ENCODE data around the gene RAPGEF2. TPM values are rescaled to one million over a fixed set of nuclear protein-coding genes. Genes with fewer than 3 reads are reported as not detected.
A peak's percentile ranks its signal among the peaks of the same experiment; 100 is the strongest.

The RAPGEF2 gene
- total RNA-seq, 1 experiment from 2014 or later = 29.8 TPM

DNA sequence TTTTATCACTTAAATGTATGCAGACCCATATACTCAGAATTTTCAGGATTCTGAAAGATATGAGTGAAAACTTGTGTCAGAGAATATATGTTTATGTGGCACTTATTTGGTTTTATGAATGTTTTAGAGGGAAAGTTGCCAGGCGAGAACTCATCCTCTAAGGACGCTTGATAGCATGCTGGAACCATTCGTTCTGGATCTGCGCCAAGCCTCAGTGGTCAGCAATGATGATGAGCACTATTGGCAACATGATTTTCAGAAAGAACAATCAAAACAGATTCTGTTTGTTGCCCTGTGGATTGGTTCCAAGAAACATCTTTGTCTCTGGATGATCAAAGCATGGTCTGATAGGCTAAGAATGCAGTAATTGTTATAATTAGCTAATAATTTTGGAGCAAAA is 32.1 kb upstream of the RAPGEF2 start:
- no peaks in the 10 kb centered on the region for H3K79me2 ChIP-seq (ENCODE audit: low read depth)
- no peaks in the 10 kb centered on the region for H3K36me3 ChIP-seq (ENCODE audit: low read depth)
- H3K27ac ChIP-seq = peak overlapping the region; percentile 94
- no peaks in the 10 kb centered on the region for H3K9me2 ChIP-seq (ENCODE audit: insufficient read depth)
- intact Hi-C loops (cut with micrococcal nuclease; ENCODE audit: unreplicated experiment) = loop anchor here (1.0 kb wide), 1 partner anchor 105 kb away; no protein-coding TSS in a partner anchor
- H3K27me3 ChIP-seq (ENCODE audit: insufficient read depth, low read depth) = no peaks in the 10 kb centered on the region
- ChIA-PET POLR2A (ENCODE audit: unreplicated experiment) (interaction anchor here (0.7 kb wide), 1 partner anchor 1278 kb away, joined by 3 read pairs; no protein-coding TSS in a partner anchor), CTCF (no interaction called here)
- H4K20me1 ChIP-seq (ENCODE audit: insufficient read depth) = no peaks in the 10 kb centered on the region
- H3F3A ChIP-seq (ENCODE audit: insufficient read depth, low read depth) = peaks cover 14% of the 10 kb centered on the region
- peaks cover 19% of the 10 kb centered on the region for H3K4me1 ChIP-seq (replicated peaks; ENCODE audit: insufficient read depth)
- TF ChIP-seq, protein P1, sequence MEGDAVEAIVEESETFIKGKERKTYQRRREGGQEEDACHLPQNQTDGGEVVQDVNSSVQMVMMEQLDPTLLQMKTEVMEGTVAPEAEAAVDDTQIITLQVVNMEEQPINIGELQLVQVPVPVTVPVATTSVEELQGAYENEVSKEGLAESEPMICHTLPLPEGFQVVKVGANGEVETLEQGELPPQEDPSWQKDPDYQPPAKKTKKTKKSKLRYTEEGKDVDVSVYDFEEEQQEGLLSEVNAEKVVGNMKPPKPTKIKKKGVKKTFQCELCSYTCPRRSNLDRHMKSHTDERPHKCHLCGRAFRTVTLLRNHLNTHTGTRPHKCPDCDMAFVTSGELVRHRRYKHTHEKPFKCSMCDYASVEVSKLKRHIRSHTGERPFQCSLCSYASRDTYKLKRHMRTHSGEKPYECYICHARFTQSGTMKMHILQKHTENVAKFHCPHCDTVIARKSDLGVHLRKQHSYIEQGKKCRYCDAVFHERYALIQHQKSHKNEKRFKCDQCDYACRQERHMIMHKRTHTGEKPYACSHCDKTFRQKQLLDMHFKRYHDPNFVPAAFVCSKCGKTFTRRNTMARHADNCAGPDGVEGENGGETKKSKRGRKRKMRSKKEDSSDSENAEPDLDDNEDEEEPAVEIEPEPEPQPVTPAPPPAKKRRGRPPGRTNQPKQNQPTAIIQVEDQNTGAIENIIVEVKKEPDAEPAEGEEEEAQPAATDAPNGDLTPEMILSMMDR (conservative IDR thresholded peaks at IDR 0.05) = no peak
- TF ChIP-seq EZH2 (IDR thresholded peaks at IDR 0.05; ENCODE audit: low read depth) = no peak
- H2AFZ ChIP-seq = peak overlapping the region; percentile 1; the same call in 1 of the 2 replicates
- peak overlapping the region; percentile 40 for H3K4me2 ChIP-seq
- no peaks in the 10 kb centered on the region for H3K9me3 ChIP-seq (ENCODE audit: insufficient read depth, low read depth)
- H3K4me3 ChIP-seq = 0 out of 2 replicates have a peak overlapping the region, but pooled peaks have one; percentile 14
- no peak for DNase-seq
- no TSS peak for BruUV-seq (replicated peaks)

DNA sequence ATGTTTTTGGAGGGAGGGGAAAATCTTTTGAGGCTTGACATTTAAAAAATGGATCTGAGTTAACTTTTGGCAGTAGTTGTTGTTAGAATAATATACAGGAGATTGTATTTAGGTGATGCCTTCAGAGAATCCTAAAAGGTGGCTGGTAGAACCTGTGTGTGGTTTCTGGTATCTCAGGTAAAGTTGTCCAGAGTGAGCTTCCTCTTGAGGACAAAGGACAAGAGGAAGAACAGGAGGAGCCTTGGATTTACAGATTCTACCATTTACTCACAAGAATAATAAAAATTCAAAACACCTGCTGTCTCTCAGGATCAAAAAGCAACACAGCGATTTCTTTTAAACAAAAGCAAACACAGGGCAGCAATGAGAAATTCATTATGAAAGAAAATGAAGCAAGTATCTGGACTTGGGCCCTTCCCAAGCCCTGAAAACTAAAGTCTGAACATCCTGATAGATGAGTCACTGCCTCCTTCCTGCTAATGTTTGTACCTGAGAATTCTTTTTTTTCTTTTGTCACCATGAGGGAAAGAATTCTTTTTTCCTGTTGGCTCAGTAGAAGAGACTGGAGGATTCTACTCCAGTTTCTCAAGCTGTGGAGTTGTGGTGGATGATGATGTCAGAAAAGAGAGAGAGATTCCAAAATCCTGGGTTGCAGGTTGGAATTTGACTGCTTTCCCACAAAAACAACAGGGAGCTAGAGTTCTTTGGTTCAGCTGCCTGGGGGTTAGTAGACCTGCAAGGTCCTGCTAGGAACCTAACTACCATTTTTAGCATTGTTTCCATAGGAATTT is 31.5 kb upstream of the RAPGEF2 start:
- Histone ChIP-seq H4K20me1 (ENCODE audit: insufficient read depth) (no peaks in the 10 kb centered on the region), H3K4me1 (replicated peaks; ENCODE audit: insufficient read depth) (peaks cover 19% of the 10 kb centered on the region), H3K79me2 (ENCODE audit: low read depth) (no peaks in the 10 kb centered on the region), H3K4me3 (0 out of 2 replicates have a peak overlapping the region, but pooled peaks have one; percentile 14), H3K36me3 (ENCODE audit: low read depth) (no peaks in the 10 kb centered on the region), H3K4me2 (peak overlapping the region; percentile 40), H3K9me3 (ENCODE audit: insufficient read depth, low read depth) (no peaks in the 10 kb centered on the region), H3K9me2 (ENCODE audit: insufficient read depth) (no peaks in the 10 kb centered on the region), H3K27me3 (ENCODE audit: insufficient read depth, low read depth) (no peaks in the 10 kb centered on the region), H3K27ac (peak overlapping the region; percentile 94), H2AFZ (peak overlapping the region; percentile 1; the same call in 1 of the 2 replicates), H3F3A (ENCODE audit: insufficient read depth, low read depth) (peaks cover 14% of the 10 kb centered on the region)
- TF ChIP-seq, protein P1 (conservative IDR thresholded peaks at IDR 0.05) = no peak
- TF ChIP-seq EZH2 (IDR thresholded peaks at IDR 0.05; ENCODE audit: low read depth) = no peak
- ChIA-PET POLR2A (ENCODE audit: unreplicated experiment) (interaction anchor here (0.6 to 0.7 kb wide), 2 partner anchors 68 to 1279 kb away, joined by 3 to 18 read pairs; no protein-coding TSS in a partner anchor), CTCF (interaction anchor here (0.6 kb wide), 1 partner anchor 77 kb away, joined by 3 read pairs; no protein-coding TSS in a partner anchor)
- no TSS peak for BruUV-seq (replicated peaks)
- DNase-seq = peak; percentile 40 to 85
- intact Hi-C loops (cut with micrococcal nuclease; ENCODE audit: unreplicated experiment) = loop anchor here (1.0 kb wide), 1 partner anchor 104 kb away; no protein-coding TSS in a partner anchor

DNA sequence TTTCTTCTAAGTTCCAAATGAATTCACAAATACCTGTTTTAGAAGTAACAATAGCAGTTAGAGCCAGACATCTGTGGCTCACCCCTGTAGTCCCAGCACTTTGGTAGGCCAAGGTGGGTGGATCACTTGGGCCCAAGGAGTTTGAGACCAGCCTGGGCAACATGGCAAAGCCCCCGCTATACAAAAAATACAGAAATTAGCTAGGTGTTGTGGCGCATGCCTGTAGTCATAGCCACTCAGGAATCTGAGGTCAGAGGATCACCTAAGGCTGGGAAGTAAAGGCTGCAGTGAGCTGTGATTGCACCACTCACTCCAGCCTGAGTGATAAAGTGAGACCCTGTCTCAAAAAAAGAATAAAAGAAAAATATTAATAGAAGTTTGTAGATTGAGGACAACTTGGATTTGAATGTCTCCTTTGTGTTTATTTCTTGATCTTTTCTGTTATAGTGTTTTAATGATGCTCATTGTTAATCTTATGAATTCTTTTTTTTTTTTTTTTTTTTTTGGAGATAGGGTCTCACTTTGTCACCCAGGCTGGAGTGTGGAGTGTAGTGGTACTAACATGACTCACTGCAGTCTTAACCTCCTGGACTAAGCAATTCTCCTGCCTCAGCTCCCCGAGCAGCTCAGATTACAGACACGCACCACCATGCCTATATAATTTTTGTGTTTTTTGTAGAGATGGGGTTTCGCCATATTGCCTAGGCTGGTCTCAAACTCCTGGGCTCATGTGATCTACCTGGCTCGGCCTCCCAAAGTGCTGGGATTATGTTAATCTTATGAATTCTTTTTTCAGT is 30.7 kb upstream of the RAPGEF2 start:
- Histone ChIP-seq H4K20me1 (ENCODE audit: insufficient read depth) (no peaks in the 10 kb centered on the region), H3K27me3 (ENCODE audit: insufficient read depth, low read depth) (no peaks in the 10 kb centered on the region), H2AFZ (no peak overlapping the region), H3K9me2 (ENCODE audit: insufficient read depth) (no peaks in the 10 kb centered on the region), H3K27ac (peak overlapping the region; percentile 94), H3K4me2 (peak overlapping the region; percentile 40), H3F3A (ENCODE audit: insufficient read depth, low read depth) (peaks cover 14% of the 10 kb centered on the region), H3K36me3 (ENCODE audit: low read depth) (no peaks in the 10 kb centered on the region), H3K4me1 (replicated peaks; ENCODE audit: insufficient read depth) (peaks cover 19% of the 10 kb centered on the region), H3K4me3 (no peak overlapping the region), H3K9me3 (ENCODE audit: insufficient read depth, low read depth) (no peaks in the 10 kb centered on the region), H3K79me2 (ENCODE audit: low read depth) (no peaks in the 10 kb centered on the region)
- intact Hi-C loops (cut with micrococcal nuclease; ENCODE audit: unreplicated experiment) = loop anchor here (1.0 kb wide), 1 partner anchor 103 kb away; no protein-coding TSS in a partner anchor
- no peak for DNase-seq
- TF ChIP-seq, protein P1 (conservative IDR thresholded peaks at IDR 0.05) = no peak
- TF ChIP-seq EZH2 (IDR thresholded peaks at IDR 0.05; ENCODE audit: low read depth) = no peak
- BruUV-seq (replicated peaks) = no TSS peak
- ChIA-PET CTCF (interaction anchor here (0.6 kb wide), 1 partner anchor 76 kb away, joined by 3 read pairs; no protein-coding TSS in a partner anchor), POLR2A (ENCODE audit: unreplicated experiment) (interaction anchor here (0.6 kb wide), 2 partner anchors 68 to 302 kb away, joined by 3 to 18 read pairs; no protein-coding TSS in a partner anchor)

Measured in PC-9 (cell line).